NCI-H2107 treated with DMSO at 0.1 percent for 48 hours (cell line): ENCODE measurements around the gene MICAL2.
A peak's percentile ranks its signal among the peaks of the same experiment; 100 is the strongest.

Experiments
- DNase-seq: peaks from one replicate; lab custom pipeline; 2025; ENCODE audit not compliant: unreplicated experiment; lab: John Stamatoyannopoulos, UW

Gene MICAL2

DNA sequence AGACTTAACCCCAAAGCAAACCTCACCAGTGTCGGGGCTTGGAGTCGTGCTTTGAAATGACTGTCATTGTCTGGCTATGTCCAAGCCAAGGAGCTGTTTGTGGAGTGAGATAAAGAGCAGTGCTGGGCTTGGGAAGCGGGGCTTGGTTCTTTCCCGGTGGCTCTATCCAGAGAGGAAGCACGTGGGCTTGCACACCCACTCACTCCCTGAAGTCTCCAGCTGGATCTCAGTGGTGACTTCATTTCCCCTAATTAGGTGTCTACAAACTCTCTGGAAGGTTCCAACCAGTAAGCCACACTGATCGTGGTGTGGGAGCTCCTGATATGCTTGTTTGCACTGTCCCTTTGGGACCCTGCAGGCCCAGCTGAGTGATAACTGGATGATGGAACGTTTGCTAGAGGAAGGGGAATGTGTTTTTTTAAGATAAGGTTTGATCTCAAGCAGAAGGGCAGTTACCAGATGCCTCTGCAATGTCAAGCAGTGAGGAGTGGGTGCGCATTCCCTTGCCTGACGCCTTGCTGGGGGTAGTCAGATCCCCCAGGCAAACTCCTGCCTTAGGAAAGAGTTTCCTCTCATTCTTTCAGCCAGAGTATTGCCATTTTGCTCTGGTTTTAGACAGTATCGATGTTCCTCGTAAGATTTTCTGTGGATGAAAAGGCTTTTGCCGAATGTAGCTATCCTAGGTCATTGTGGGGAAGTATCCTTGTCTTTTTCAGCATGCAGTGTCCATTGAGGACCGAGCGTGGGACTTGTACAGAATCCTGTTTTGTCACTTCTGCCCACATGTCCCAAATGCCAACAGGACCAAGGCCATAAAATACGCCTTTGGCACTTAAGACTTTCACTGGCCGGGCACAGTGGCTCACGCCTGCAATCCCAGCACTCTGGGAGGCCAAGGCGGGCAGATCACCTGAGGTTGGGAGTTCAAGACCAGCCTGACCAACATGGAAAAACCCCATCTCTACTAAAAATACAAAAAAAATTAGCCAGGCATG is 90.9 kb downstream of the MICAL2 start:
- no peak for DNase-seq

DNA sequence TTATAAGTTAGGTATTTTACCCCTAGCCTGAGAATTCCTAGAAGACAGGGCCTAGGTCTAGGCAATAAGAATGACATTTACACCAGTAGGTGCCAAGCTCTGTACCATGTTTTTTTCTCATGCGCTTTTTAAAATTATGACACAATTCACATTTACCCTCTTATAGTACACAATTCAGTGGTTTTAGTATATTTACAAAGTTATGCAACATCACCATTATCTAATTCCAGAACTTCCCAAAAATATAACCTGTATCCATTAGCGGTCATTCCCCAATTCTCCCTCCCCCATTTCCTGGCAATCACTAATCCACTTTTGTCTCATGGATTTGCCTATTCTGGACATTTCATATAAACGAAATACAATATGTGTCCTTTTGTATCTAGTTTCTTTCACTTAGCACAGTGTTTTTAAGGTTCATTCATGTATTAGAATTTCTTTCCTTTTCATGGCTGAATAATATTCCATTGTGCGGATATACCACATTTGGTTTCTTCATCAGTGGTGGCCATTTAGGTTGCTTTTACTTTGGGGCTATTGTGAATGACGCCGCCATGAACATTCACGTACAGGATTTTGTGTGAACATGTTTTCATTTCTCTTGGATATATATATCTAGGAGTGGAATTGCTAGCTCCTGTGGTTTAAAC is 92.4 kb downstream of the MICAL2 start:
- DNase-seq = no peak

- DNase-seq = no peak
Measured at GRCh38 chr11:12204506-12204905, 94.1 kb downstream of the MICAL2 start.

GRCh38 chr11:12205330-12205729 is 94.9 kb downstream of the MICAL2 start:
- DNase-seq = no peak

DNA sequence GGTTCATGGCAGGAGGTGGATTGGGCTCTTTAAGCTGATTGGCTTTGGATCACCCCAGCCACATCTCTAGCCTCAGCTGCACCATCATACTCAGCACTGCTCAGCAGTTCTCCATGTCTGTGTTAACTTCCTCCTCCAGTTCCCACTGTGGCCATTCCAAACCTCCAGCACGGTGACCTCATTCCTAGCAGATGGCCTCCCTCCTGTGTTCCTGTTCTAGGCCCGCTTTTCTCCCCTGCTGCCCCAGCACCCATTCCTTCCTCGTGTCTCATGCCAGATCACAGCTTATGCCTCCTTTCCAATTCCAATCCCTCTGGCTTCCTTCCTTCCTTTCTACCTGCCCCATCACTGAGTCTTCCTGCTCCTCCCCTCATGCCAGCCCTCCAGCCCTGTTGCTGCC is 96.1 kb downstream of the MICAL2 start:
- DNase-seq = no peak

- no peak for DNase-seq
Measured at GRCh38 chr11:12207384-12208150, 97.2 kb downstream of the MICAL2 start.

- no peak for DNase-seq
Measured at GRCh38 chr11:12209096-12209495, 98.7 kb downstream of the MICAL2 start.

GRCh38 chr11:12210200-12210599 is 99.8 kb downstream of the MICAL2 start:
- no peak for DNase-seq

- no peak for DNase-seq
Measured at GRCh38 chr11:12211331-12212065, 101.1 kb downstream of the MICAL2 start.

DNA sequence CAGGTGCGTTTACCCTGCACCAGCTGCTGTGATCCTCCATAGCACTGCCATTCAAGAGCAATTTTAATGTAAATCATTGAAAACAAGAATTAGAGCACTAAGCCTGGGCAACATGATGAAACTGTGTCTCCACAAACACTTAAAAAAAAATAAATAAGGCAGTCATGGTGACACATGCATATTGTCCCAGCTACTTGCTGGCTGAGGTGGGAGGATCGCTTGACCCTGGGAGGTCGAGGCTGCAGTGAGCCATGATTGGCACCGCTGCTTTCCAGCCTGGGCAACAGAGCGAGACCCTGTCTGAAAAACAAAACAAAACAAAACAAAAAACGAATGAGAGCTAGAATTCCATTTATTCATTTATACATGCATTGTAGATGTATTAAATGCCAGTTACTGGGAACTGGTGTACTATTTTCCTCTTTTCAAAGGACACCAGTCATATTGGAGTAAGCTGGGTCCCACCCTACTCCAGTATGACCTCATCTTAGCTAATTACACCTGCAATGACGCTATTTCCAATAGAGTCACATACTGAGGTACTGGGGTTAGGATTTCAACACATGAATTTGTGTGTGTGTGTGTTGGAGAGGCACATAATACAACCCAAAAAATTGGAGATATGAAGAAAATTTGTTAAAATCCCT is 101.9 kb downstream of the MICAL2 start:
- no peak for DNase-seq

GRCh38 chr11:12212821-12213185 is 102.4 kb downstream of the MICAL2 start:
- no peak for DNase-seq

DNA sequence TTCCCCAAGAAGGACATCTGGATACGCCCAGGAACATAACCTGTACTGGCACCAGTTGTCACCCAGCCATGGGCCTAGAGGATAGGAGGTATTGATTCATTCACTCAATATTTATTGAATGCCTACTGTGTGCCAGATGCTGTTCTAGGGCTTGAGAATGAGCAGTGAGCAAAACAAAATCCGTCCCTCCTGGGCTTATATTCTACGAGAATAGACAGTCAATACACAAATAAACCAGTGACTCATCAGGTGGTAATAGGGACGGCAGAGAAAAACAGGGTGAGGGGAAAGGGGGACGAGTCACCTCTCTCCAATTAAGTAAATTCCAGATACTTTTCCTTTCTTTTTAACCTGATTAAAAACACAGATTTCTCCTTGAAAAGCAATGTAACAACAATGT is 103.5 kb downstream of the MICAL2 start:
- DNase-seq = no peak

GRCh38 chr11:12214751-12215150 is 104.4 kb downstream of the MICAL2 start:
- no peak for DNase-seq

DNA sequence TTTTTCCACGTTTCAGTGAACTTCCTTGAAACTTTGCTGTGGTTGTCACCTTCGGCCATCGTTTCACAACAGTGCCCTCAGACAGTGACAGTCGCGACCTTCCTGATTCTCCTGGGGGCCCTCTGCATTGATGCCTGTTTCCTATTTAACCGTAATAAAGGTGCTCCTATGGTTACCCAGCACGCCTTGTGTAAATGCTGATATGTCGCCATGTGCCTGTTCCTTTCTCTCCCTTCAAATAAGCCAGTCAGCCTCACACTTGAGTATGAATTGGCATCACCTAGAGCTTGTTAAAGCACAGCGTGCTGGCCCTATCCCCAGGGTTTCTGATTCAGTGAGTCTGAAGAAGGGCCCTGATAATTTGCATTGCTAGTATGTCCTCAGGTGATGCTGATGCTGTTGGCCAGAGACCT is 104.8 kb downstream of the MICAL2 start:
- DNase-seq = peak; percentile 35

DNA sequence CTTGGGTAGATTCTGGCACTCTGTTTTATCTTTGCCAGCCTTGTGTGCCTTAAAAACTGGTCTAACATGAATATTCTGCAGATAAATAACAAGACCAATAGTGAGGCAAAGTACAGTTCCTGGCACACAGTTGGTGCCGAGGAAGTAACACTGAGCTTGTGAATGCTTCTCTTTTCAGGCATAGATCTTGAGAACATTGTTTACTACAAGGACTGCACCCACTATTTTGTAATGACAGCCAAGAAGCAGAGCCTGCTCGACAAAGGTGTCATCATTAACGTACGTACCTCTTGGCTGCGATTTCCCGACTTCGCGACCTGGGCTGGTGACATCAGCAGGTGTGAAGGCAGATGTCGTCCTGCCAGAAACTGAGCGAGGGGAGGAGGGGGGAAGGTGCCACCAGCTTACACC is 105.7 kb downstream of the MICAL2 start:
- DNase-seq = no peak

DNA sequence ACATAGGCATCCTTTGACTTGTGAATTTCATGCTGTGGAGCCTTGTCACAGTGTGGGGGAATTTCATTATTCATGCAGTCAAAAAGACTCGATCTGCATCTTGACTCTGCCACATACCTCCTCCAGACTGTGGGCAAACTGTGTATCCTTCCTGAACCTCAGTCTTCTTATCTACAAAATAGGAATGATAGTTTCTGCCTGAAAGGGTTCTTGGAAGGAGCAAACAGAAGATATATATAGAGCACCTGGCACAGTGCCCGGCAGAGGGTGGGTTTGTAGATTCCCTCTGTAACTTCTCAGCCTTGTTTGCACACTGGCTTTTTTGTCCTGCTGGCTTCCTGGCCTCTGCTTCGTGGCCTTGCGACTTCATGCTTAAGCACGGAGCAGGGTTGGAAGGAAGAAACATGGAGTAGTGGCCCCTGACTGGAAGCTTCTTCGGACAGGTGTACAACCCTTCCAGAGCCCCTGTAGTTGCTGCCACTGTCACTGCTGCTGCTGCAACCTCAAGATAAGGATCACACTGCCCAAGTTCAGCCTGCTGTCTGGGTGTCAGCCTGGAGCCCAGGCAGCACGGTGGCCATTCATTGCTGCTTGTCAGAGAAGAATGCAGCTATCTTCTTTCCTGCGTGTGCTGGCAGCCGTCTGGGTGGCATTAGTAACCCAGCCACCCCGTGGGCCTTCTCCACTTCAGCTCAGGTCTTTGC is 106.4 kb downstream of the MICAL2 start:
- DNase-seq = no peak

DNA sequence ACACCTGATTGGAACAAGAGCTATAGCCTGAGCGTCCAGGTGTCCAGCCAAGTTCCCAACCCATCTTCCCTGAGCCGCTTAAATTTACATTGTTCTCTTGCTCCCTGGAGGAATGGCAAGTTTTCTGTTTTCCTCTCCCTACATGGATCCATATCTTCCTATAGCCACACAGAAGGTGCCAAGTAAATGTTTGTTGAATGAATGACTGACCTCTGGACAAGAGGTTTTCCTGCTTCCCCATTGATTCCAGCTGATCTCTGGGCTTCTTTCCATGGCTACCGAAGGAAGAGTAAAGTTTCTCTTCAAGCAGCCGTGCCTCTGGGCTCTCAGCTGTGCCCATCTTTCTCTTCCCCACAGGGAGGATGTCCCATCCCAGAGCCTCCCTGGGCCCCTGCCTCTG is 107.5 kb downstream of the MICAL2 start:
- DNase-seq = no peak

DNA sequence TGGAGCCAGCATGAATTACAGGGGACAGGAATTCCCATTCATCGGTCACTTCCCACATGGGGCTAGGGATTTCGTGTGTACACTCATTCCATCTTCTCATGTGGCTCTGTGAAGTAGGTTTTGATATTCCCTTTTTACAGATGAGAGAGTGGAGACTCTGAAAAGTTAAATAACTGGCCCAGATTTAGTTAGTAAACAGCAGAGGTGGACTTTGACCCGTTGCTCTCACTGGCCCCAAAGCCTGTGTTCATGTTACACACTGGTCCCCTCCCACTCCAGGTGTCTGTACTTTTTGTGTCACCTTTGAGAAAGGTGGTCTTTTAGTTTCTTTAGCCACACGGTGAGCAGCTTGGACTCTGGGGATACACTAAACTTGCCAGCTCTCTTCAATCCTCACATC is 108.5 kb downstream of the MICAL2 start:
- DNase-seq = no peak

- DNase-seq = no peak
Measured at GRCh38 chr11:12219757-12220156, 109.4 kb downstream of the MICAL2 start.

GRCh38 chr11:12220305-12220704 is 109.9 kb downstream of the MICAL2 start:
- no peak for DNase-seq
